BLaER1 (cell line): ENCODE data around the gene ST3GAL3.

Experiments
- H3K27ac ChIP-seq: shearing (Covaris generic); formaldehyde crosslinking; 2 replicates; pipeline ENCODE4 v1.8.1; 2022
- H3K27me3 ChIP-seq: shearing (Covaris generic); formaldehyde crosslinking; 2 replicates; pipeline ENCODE4 v1.8.1; 2022
- H3K36me3 ChIP-seq: shearing (Covaris generic); formaldehyde crosslinking; 2 replicates; pipeline ENCODE4 v1.8.1; 2022
- H3K4me1 ChIP-seq: shearing (Covaris generic); formaldehyde crosslinking; 2 replicates; pipeline ENCODE4 v1.8.1; 2022
- H3K4me2 ChIP-seq: shearing (Covaris generic); formaldehyde crosslinking; 2 replicates; pipeline ENCODE4 v1.8.1; 2022
- H3K4me3 ChIP-seq: shearing (Covaris generic); formaldehyde crosslinking; 2 replicates; pipeline ENCODE4 v1.8.1; 2022
- H3K9ac ChIP-seq: shearing (Covaris generic); formaldehyde crosslinking; 2 replicates; pipeline ENCODE4 v1.8.1; 2022
- H3K9me3 ChIP-seq: shearing (Covaris generic); formaldehyde crosslinking; 2 replicates; pipeline ENCODE4 v1.8.1; 2022
- H4K20me1 ChIP-seq: shearing (Covaris generic); formaldehyde crosslinking; 2 replicates; pipeline ENCODE4 v1.8.1; 2022
- Cebpa-rat ChIP-seq: shearing (Covaris generic); IDR thresholded peaks from 2 replicates; pipeline ENCODE4 v1.8.1; 2022

Gene ST3GAL3

GRCh38 chr1:43747736-43748135, 40.4 kb downstream of the ST3GAL3 start:
- H3K4me1 ChIP-seq = 0 out of 2 replicates have a peak, but pooled peaks cover 5% of the 10 kb centered on the region
- TF ChIP-seq Cebpa-rat = no peak
- H3K36me3 ChIP-seq = peaks cover 40% of the 10 kb centered on the region
- H3K27me3 ChIP-seq = no peaks in the 10 kb centered on the region
- no peaks in the 10 kb centered on the region for H4K20me1 ChIP-seq
- H3K9me3 ChIP-seq = no peaks in the 10 kb centered on the region
- H3K4me3 ChIP-seq = no peak overlapping the region
- H3K9ac ChIP-seq = no peak overlapping the region
- H3K4me2 ChIP-seq = no peak overlapping the region
- H3K27ac ChIP-seq = no peak overlapping the region

GRCh38 chr1:43750083-43750482, 42.7 kb downstream of the ST3GAL3 start:
- Histone ChIP-seq H3K36me3 (peaks cover 40% of the 10 kb centered on the region), H3K27me3 (no peaks in the 10 kb centered on the region), H3K4me1 (0 out of 2 replicates have a peak, but pooled peaks cover 2% of the 10 kb centered on the region), H3K4me3 (no peak overlapping the region), H3K27ac (no peak overlapping the region), H3K4me2 (no peak overlapping the region), H3K9me3 (no peaks in the 10 kb centered on the region), H4K20me1 (no peaks in the 10 kb centered on the region), H3K9ac (no peak overlapping the region)
- no peak for TF ChIP-seq Cebpa-rat

- Histone ChIP-seq H3K9me3 (no peaks in the 10 kb centered on the region), H3K36me3 (peaks cover 18% of the 10 kb centered on the region), H3K27ac (no peak overlapping the region), H3K4me3 (no peak overlapping the region), H3K27me3 (no peaks in the 10 kb centered on the region), H3K9ac (no peak overlapping the region), H4K20me1 (no peaks in the 10 kb centered on the region), H3K4me1 (no peaks in the 10 kb centered on the region), H3K4me2 (no peak overlapping the region)
- no peak for TF ChIP-seq Cebpa-rat
These were observed 46.1 kb downstream of the ST3GAL3 start for GRCh38 chr1:43753422-43753821.

GRCh38 chr1:43754892-43755291, 47.6 kb downstream of the ST3GAL3 start:
- H3K9me3 ChIP-seq = no peaks in the 10 kb centered on the region
- no peak overlapping the region for H3K27ac ChIP-seq
- no peaks in the 10 kb centered on the region for H4K20me1 ChIP-seq
- no peak overlapping the region for H3K9ac ChIP-seq
- TF ChIP-seq Cebpa-rat = no peak
- no peak overlapping the region for H3K4me2 ChIP-seq
- no peaks in the 10 kb centered on the region for H3K4me1 ChIP-seq
- no peak overlapping the region for H3K4me3 ChIP-seq
- no peaks in the 10 kb centered on the region for H3K27me3 ChIP-seq
- H3K36me3 ChIP-seq = peaks cover 18% of the 10 kb centered on the region

- Histone ChIP-seq H3K9ac (no peak overlapping the region), H3K4me3 (no peak overlapping the region), H3K4me1 (no peaks in the 10 kb centered on the region), H4K20me1 (no peaks in the 10 kb centered on the region), H3K27ac (no peak overlapping the region), H3K36me3 (peaks cover 15% of the 10 kb centered on the region), H3K4me2 (no peak overlapping the region), H3K9me3 (no peaks in the 10 kb centered on the region), H3K27me3 (no peaks in the 10 kb centered on the region)
- TF ChIP-seq Cebpa-rat = no peak
These were observed 50.2 kb downstream of the ST3GAL3 start for GRCh38 chr1:43757343-43758053.

GRCh38 chr1:43760745-43761317, 53.5 kb downstream of the ST3GAL3 start:
- no peaks in the 10 kb centered on the region for H3K27me3 ChIP-seq
- no peaks in the 10 kb centered on the region for H3K36me3 ChIP-seq
- no peak overlapping the region for H3K9ac ChIP-seq
- H3K4me2 ChIP-seq = no peak overlapping the region
- H3K9me3 ChIP-seq = no peaks in the 10 kb centered on the region
- no peak overlapping the region for H3K4me3 ChIP-seq
- TF ChIP-seq Cebpa-rat = no peak
- H4K20me1 ChIP-seq = no peaks in the 10 kb centered on the region
- no peak overlapping the region for H3K27ac ChIP-seq
- H3K4me1 ChIP-seq = peaks cover 6% of the 10 kb centered on the region; the same call in 1 of the 2 replicates

GRCh38 chr1:43763497-43763973, 56.2 kb downstream of the ST3GAL3 start:
- Histone ChIP-seq H3K4me3 (no peak overlapping the region), H3K36me3 (no peaks in the 10 kb centered on the region), H3K9me3 (no peaks in the 10 kb centered on the region), H3K27me3 (no peaks in the 10 kb centered on the region), H4K20me1 (no peaks in the 10 kb centered on the region), H3K4me2 (no peak overlapping the region), H3K9ac (no peak overlapping the region), H3K4me1 (peaks cover 18% of the 10 kb centered on the region; the same call in 1 of the 2 replicates), H3K27ac (no peak overlapping the region)
- TF ChIP-seq Cebpa-rat = no peak

- no peaks in the 10 kb centered on the region for H4K20me1 ChIP-seq
- no peaks in the 10 kb centered on the region for H3K36me3 ChIP-seq
- H3K27ac ChIP-seq = peak overlapping the region; percentile 35; the same call in 1 of the 2 replicates
- no peak overlapping the region for H3K4me3 ChIP-seq
- TF ChIP-seq Cebpa-rat = no peak
- H3K27me3 ChIP-seq = no peaks in the 10 kb centered on the region
- no peak overlapping the region; the same call in 1 of the 2 replicates for H3K9ac ChIP-seq
- H3K4me1 ChIP-seq = peaks cover 18% of the 10 kb centered on the region; the same call in 1 of the 2 replicates
- no peak overlapping the region for H3K4me2 ChIP-seq
- H3K9me3 ChIP-seq = no peaks in the 10 kb centered on the region
These were observed 57.2 kb downstream of the ST3GAL3 start for GRCh38 chr1:43764581-43764980.

- no peak overlapping the region for H3K4me3 ChIP-seq
- H3K27me3 ChIP-seq = no peaks in the 10 kb centered on the region
- no peak overlapping the region for H3K9ac ChIP-seq
- H3K4me2 ChIP-seq = no peak overlapping the region
- peaks cover 18% of the 10 kb centered on the region; the same call in 1 of the 2 replicates for H3K4me1 ChIP-seq
- no peaks in the 10 kb centered on the region for H3K9me3 ChIP-seq
- no peaks in the 10 kb centered on the region for H4K20me1 ChIP-seq
- H3K27ac ChIP-seq = 0 out of 2 replicates have a peak overlapping the region, but pooled peaks have one; percentile 7
- no peak for TF ChIP-seq Cebpa-rat
- H3K36me3 ChIP-seq = no peaks in the 10 kb centered on the region
These were observed 58.9 kb downstream of the ST3GAL3 start for GRCh38 chr1:43766086-43766784.
